Right kidney (tissue), 9 donors: ENCODE results near the gene CUL2.

Experiments used
- DNase-seq: peaks from one replicate; pipeline ENCODE4 v3.0.0-alpha.2; 2016
- long read RNA-seq, 8 donors: transcript quantifications; one replicate each; lab custom pipeline, GENCODE V29; 2026

The CUL2 gene
- long read RNA-seq, donor 1, full-length matches to known transcripts: 4 of 4 reads
- long read RNA-seq, donor 1, partial matches to known transcripts: 0 of 4 reads
- long read RNA-seq, donor 1, other reads (novel, unspliced or antisense): 0 of 4 reads
- long read RNA-seq, donor 2, full-length matches to known transcripts: 4 of 4 reads
- long read RNA-seq, donor 2, partial matches to known transcripts: 0 of 4 reads
- long read RNA-seq, donor 2, other reads (novel, unspliced or antisense): 0 of 4 reads
- long read RNA-seq, donor 3, full-length matches to known transcripts: 1 of 1 reads
- long read RNA-seq, donor 3, partial matches to known transcripts: 0 of 1 reads
- long read RNA-seq, donor 3, other reads (novel, unspliced or antisense): 0 of 1 reads
- long read RNA-seq, donor 4, full-length matches to known transcripts: 4 of 4 reads
- long read RNA-seq, donor 4, partial matches to known transcripts: 0 of 4 reads
- long read RNA-seq, donor 4, other reads (novel, unspliced or antisense): 0 of 4 reads
- long read RNA-seq, donor 5, full-length matches to known transcripts: 3 of 3 reads
- long read RNA-seq, donor 5, partial matches to known transcripts: 0 of 3 reads
- long read RNA-seq, donor 5, other reads (novel, unspliced or antisense): 0 of 3 reads
- long read RNA-seq, donor 6, full-length matches to known transcripts: 7 of 7 reads
- long read RNA-seq, donor 6, partial matches to known transcripts: 0 of 7 reads
- long read RNA-seq, donor 6, other reads (novel, unspliced or antisense): 0 of 7 reads
- long read RNA-seq, donor 7, full-length matches to known transcripts: 6 of 6 reads
- long read RNA-seq, donor 7, partial matches to known transcripts: 0 of 6 reads
- long read RNA-seq, donor 7, other reads (novel, unspliced or antisense): 0 of 6 reads
- long read RNA-seq, donor 8, full-length matches to known transcripts: 4 of 4 reads
- long read RNA-seq, donor 8, partial matches to known transcripts: 0 of 4 reads
- long read RNA-seq, donor 8, other reads (novel, unspliced or antisense): 0 of 4 reads

DNA sequence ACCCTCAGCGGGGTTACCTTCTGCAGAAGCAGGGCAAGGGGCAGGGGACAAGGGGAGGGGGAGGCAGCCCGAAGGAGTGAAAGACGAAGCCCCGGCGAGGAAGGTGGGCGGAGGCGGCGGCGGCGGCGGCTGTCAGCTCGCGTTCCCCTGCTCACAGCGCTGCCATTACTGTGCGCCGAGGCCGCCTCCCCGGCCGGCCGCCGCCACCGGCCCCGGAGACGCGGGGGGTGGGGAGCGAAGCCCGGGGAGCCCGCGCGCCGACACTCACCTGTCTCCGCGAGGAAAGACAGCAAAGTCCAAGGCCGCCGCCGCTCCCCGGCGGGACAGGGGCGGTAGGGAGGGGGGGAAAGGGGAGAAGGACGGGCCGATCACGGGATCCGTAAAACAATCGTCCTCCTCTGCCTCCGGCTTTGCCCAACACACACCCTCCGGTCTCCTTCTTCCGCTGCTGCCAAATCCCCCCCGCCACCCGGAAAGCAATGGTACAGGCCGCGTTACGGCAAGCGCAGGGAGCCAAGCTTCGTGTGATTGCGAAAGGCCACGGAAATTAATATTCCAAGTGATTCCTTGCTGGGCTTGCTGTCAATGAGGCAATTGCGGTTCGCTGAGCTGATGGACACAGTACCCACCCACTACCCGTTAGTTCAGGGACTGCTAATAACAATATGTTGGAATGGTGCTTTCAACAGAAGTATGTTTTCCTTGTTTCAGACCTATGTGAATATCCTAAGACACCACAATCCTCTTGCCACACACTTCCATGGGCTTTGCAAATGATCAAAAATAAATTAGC, at the start of gene CUL2:
CUL2 (minus strand) TSS at position 180 of the 793 bp plus-strand sequence. CDS start 19,024 bp downstream, outside the sequence.
- peak; percentile 98 for DNase-seq

DNA sequence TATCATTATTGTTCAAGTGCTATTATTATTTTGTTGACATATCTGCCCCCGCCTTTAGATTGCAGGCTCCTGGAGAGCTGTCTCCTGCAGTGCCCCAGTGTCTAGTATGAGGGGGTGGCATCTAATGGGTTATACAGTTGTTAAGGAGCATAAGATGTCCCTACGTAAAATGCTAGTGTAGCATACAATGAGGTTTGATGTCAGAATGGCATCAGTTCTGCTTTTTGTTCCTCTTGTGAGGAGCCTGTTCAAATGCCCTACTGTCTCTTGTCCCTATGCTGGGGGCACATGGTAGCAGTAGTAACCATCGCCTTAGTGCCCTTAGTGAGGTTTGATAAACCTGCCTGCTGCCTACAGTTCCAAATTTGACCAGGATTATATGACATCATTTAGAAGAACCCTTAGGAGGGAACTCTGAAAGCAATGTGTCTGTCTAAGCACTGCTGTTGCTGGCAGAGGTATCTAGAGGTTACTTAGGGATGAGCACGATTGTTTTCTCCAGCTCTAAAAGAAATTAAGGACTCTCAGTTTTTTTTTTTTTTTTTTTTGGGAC, 46.2 kb upstream of the CUL2 start:
- DNase-seq: no peak

DNA sequence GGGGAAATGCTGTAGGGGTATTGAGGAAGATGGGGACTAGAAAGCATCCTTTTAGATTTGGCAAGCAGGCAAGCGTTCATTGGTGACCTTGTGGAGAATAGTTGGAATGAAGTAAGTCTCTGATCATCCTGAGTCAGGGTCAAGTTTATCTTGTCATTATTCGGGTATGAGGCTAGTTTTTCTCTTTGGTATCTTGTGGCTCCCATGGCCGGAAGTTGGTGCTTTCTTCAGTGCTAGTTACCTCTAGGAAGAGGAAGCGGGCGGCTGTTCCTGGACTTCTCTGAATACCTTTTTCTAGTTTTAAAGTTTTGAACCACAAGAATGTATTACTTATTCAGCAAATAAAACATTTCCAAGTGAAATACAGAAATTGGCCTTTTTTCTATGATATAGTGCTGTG, 45.7 kb upstream of the CUL2 start:
- DNase-seq: no peak

DNA sequence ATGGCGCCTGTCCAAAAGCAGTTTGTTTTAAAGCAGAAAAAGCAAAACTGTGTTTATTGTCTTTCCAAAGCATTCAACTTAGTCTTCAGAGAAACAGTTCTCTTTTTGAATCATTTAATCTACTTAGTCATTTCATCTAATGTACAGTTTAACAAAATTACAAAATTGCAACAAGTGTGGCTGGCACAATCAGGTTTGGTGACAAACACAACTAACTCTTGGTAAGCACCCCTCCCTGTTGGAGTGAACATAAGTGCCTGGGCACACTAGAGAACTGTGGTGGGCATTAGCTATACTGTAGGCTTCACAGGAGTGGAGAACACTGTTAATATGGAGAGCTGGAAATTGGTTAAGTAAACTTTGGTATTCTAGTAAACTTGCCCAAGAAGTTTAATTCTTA, 43.4 kb upstream of the CUL2 start:
- DNase-seq: no peak

DNA sequence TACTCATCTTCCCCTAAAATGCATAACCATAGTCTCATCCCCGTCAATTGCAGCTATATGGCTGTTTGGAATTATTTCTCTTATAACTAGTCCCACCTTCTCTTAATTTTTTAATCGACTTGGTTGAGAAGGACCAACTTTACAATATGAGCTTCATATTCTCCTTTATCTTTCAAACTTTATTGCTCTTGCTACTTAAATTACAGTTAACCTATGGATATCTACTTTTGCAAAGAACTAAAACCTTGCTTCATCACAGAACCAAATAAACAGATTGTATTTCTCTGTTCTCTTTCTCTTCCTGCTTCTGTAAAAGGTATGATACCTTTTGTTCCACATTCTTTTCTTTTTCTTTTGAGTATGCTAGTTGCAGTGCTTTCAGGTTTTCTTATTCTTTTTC, 42.6 kb upstream of the CUL2 start:
- no peak for DNase-seq

DNA sequence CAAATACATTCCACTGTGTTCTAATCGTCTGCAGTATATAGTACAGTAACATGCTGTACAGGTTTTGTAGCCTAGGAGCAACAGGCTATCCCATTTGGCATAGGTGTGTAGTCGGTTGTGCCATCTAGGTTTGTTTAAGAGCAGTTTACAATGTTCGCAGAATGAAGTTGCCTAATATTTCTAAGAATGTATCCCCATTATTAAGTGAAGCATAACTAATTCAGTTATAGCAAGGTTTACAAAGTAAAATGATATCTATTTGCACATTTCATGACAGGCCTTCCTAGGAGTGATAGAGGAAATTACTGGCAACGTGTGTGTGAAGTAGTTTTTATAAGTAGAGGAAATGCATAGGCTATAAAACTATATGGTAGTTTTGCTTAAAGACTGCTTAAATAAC, 40.5 kb upstream of the CUL2 start:
- DNase-seq: no peak

DNA sequence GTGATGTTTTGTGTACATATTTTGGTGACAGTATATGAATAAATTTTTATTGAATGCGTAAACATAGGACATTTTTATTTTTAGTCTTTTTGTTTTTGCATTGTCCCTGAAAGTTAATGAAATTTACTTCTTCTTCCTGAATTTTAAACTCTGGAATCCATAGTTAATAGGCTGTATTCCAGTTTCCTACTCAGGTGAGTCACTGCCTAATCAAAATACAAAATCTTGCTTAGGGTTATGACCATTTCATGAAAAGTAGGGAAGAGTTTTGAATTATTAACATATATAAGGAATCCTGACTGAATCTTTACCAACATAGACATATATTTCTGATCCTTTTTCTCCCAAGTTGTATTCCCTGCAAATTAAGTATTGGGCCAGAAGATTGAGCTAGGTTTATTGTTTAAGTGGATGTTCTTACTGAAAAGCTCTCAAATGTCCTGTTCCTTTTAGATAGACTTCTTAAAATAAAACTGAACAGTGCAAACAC, 39.1 kb upstream of the CUL2 start:
- no peak for DNase-seq

DNA sequence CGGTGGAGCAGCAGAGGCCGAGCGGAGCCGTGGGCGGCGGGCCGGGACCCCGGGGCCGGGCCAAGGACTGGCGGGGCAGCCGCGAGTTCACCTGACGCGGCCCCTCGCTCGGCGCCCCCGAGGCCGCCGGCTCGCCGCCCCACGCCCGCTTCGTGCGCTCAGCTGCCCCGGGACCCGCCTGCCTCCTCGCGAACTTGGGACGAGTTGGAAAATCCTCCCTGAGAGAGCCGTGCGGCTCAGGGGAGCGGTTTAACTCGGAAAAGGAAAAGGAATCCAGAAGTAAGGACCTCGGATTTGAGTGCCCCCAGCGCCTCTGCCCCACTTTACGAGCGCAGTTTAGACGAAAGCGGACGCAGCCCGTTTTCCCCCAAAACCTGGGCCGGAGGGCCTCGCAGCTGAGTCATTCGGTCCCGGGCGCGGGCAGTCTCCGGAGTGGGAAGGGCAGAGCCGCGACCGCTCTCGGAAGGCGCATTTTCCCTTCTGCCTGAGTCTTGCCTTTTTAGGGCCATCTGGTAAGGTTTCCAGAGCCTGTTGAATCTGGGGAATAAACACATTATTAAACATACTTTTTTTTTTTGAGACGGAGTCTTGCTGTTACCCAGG, 37.2 kb upstream of the CUL2 start:
- peak; percentile 89 for DNase-seq

DNA sequence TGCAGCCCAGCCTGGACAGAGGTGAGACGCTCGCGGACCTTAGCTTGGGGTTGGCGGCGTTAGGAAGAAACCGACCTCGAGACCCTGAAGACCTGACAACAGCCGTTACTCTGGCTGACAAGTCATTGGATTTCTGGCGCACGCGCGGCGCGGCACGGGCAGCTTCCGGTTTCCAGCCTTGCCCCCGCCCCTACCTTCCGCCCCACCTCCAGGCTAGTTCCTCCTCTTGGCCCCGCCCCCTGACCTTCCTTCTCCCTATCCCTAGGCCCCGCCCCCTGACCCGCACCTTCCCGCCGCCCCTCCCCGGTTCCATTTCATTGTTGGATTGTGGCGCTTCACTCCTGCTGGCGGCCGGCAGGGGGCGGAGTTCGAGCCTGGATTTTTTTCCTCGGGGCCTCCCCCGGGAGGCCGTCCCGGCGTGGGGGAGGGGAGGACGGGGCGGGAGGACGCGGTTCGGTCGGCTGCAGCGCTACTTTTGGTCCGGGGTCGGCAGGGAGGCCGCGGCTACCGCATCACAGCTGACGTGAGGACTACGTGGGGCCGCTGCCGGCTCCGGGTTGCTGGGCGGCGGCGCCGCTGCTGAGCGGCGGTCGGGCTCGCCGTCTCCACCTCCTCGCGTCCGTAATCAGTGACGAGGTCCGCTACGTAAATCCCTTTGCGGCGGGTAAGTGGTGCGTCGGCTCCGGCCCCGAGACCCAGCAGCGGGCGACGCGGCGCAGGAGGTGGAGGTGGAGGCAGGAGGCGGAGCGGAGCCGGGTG, 36.6 kb upstream of the CUL2 start, which contains the start of gene CREM:
CREM (plus strand) TSS at position 317 of the 759 bp plus-strand sequence. CDS start 10,990 bp downstream, outside the sequence.
- DNase-seq: peak; percentile 97

DNA sequence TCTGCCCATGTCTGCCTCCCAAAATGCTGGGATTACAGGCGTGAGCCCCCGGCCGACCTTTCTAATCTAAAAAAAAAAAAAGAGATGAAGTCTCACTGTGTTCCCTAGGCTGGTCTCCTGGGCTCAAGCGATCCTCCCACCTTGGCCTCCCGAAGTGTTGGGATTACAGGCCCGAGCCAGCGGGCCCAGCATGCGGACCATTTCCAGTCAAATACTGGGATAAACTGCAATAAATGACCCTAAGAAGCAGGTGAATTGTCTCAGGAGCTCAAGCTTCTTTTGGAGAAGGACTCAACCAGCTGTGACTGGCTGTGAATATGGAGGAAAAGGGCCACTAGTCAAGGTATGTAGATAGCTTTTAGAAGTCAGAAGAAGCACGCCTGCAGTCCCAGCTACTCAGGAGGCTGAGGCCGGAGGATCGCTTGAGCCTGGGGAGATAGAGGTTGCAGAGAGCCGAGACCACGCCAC, 36.0 kb upstream of the CUL2 start:
- no peak for DNase-seq

DNA sequence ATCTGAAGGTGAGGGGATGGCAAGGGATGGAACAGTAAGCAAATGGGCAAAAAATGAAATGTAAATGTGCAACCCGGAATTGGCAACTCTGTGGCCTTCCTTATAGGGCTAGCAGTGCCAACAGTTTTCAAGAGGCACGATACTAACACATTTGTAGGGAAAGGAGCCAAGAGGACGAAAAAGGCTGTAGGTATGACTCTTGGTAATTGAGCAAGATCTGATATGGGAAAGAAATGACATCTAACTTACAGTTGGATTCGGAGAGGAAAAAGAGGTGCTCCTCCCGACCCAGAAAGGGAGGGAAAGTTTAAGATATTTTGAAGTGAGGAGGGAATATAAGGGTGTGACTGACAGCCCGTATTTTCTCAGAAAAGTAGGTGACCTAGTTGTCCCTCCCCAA, 34.4 kb upstream of the CUL2 start:
- no peak for DNase-seq

DNA sequence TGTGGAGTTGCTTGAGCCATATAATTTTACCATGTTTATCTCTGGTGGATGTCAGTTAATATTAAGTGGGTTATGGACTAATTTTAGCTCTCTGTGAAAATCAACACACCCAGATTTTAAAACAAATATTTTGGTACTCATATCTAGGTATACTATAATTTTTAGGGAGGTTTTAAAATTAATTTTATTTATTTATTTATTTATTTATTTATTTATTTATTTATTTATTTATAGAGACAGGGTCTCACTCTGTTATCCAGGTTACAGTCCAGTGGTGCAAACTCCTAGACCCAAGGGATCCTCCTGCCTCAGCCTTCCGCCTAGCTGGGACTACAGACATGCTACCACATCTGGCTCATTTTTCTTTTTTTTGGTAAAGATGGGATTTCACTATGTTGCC, 29.2 kb upstream of the CUL2 start:
- no peak for DNase-seq

DNA sequence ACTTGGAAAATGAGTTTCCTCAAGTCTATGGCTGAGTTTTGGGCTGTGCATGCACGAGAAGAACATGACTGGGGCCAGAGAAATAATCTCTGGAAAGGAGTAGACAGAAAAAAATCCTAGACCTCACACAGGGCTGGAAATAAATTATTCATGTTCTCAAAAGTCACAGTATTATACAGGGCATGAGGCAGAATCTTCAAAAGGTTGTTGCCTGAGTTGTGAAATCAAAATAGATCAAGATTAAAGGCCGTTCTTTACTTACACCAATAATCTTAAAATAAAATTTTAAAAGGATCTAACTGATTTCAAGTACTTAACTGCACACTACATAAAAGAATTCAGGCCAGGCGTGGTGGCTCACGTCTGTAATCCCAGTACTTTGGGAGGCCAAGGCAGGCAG, 22.4 kb upstream of the CUL2 start:
- DNase-seq: no peak

DNA sequence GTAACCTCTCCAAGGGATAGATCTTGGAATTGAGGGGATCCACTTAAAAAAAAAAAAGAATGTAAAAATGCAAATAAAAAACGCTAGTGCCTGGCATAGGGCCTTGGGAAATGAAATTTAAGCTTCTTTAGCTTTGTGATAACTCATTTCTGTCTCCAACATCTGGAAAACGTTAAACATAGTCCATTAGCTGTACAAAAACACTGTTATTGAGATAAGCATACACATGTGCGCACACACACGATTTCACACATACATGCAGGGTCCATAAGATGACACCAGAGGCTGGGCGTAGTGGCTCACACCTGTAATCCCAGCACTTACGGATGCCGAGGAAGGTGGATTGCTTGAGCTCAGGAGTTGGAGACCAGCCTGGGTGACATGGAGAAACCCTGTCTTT, 13.7 kb upstream of the CUL2 start:
- DNase-seq: no peak

DNA sequence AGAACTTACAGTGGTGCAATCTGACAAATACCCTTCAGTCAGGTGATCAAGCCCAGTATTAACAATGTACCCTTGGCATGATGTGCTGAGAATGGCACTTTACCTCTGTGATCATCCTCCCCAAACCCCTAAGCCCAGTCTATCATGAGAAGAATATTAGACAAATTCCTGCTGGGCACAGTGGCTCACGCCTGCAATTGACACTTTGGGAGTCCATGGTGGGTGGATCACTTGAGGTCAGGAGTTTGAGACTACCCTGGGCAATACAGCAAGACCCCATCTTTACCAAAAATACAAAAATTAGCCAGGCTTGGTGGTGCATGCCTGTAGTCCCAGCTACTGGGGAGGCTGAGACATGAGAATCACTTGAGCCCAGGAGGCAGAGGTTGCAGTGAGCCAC, 7.4 kb upstream of the CUL2 start:
- no peak for DNase-seq

DNA sequence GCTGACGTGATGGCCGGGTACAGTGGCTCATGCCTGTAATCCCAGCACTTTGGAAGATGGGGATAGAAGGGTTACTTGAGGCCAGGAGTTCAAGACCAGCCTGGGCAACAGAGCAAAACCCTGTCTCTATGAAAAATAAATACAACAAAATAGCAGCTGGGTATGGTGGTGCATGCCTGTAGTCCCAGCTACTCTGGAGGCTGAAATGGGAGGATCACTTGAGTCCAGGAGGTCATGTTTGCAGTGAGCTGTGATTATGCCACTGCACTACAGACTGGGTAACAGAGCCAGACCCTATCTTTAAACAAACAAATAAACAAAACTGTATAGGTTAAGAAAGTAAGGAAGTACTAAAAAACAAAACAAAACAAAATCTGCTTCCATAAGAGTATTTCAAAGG, 6.2 kb upstream of the CUL2 start:
- DNase-seq: no peak

DNA sequence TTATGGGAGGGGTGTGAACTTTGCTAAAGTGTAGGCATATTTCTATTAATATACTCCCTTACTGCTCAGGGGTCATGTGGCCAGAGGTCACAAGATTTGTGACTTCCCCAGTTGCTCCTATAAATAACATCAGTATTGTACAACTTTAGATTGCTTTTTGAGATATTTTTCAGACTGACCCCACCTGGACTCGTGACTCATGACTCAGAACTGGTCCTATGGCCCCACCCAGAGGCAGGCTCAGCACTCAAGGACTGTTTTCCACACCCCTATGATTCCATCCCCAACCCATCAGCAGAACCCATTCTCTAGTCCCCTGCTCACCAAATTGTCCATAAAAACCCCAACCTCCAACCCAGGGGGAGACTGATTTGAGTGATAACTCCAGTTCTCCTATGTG, 2.7 kb upstream of the CUL2 start:
- DNase-seq: no peak

DNA sequence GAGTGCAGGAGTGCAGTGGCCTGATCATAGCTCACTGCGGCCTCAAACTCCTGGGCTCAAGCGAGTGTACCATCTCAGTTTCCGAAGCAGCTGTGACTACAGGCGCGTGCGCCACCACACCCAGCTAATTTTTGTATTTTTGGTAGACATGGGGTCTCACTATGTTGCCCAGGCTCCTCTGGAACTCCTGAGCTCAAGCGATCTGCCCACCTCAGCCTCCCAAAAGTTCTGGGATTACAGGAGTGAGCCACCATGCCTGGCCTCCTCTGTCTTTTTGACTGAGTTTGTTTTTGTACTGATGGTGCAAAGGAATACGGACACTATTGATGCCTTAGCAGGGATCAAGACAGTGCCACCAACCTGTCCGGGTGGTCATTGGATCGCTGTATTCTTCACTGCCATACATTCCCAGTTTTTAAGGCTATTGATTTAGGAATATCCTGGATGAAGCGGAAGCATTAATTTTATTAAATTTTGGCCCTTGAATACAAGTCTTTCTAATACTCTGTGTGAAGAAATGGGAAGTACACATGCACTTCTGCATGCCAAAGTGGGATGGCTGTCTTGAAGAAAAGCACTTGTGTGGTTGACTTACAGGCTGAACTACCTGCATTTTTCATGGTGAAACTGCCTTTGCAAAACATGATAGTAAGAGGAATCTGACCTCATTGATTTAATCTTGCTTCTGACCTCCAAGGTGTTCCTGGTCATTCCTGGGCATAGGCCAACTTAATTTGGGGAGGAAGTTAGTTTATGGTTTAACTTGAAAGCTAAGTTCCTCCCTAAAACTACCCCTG, 2.1 kb upstream of the CUL2 start:
- no peak for DNase-seq

DNA sequence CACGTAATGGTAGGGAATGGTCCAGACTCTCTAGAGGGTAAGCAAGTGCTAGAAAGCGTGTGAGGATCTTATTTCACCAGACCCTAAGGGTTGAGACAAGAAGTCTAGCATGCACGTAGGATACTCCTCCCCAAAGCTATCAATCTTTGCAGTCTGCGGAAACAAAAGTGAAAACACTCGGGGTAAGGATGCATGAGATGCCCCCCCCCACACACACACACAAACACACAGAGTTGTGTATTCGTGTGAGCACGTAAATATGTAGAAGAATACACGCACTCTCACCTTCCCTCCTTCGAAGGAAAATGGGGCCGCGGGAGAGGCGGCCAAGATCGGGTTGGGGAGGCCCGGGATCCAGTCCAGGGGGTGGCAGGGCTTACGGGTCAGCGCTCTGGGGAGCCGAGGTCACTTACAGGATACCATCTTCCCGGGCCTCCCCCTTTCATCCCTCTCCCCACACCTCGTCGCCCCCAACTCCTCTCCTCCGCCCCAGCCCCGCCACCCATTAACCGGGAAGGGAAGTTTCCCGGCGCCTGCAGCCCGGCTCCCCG, 455 bp downstream of the CUL2 start:
- peak; percentile 56 for DNase-seq
